ENCODE results near the gene SLC22A13. TPM values are rescaled to one million over a fixed set of nuclear protein-coding genes. Genes with fewer than 3 reads are reported as not detected.
"Not testable (repeated sequence)": the region's sequence is repeated elsewhere in the genome, so short reads cannot be mapped to it uniquely, and the experiment has no call there.

SLC22A13 gene, protein sequence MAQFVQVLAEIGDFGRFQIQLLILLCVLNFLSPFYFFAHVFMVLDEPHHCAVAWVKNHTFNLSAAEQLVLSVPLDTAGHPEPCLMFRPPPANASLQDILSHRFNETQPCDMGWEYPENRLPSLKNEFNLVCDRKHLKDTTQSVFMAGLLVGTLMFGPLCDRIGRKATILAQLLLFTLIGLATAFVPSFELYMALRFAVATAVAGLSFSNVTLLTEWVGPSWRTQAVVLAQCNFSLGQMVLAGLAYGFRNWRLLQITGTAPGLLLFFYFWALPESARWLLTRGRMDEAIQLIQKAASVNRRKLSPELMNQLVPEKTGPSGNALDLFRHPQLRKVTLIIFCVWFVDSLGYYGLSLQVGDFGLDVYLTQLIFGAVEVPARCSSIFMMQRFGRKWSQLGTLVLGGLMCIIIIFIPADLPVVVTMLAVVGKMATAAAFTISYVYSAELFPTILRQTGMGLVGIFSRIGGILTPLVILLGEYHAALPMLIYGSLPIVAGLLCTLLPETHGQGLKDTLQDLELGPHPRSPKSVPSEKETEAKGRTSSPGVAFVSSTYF
- under 1 TPM; 0.27 to 0.53 (median 0.29) TPM for total RNA-seq

DNA sequence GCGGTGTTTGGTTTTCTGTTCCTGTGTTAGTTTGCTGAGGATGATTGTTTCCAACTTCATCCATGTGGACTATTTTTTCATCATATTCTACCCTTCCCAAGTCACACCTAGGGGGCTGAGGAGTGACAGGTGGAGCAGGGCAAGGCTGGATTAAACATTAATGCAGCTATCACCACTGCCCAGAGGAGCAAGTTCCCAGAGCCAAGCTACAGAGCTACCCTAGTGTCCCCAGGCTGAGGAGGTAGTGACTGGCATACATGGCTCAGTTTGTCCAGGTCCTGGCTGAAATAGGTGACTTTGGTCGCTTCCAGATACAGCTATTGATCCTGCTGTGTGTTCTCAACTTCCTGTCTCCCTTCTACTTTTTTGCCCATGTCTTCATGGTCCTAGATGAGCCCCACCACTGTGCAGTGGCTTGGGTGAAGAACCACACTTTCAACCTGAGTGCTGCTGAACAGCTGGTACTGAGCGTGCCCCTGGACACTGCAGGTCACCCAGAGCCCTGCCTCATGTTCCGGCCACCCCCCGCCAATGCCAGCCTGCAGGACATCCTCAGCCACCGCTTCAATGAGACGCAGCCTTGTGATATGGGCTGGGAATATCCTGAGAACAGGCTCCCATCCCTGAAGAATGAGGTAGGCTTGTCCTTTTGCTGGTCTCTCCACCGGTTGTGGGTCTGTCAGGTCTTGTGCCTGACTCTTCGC is at the start of gene SLC22A13:
Gene SLC22A13, plus strand, starts transcription at position 209 of the 704 bp plus-strand sequence. Its CDS starts 49 bp downstream, at position 258.
- no peaks in the 10 kb centered on the region for H3K27me3 Mint-ChIP-seq (ENCODE audit: low read depth)
- H3K9me3 Mint-ChIP-seq, result no peaks in the 10 kb centered on the region
- no peak for DNase-seq
- no peak for ATAC-seq
- H3K4me1 Mint-ChIP-seq (ENCODE audit: low read depth), result peaks cover 17% of the 10 kb centered on the region
- no peak within 1 kb of the TSS for H3K4me3 Mint-ChIP-seq
- H3K36me3 Mint-ChIP-seq (ENCODE audit: insufficient read depth), result peaks cover 7% of the 10 kb centered on the region

DNA sequence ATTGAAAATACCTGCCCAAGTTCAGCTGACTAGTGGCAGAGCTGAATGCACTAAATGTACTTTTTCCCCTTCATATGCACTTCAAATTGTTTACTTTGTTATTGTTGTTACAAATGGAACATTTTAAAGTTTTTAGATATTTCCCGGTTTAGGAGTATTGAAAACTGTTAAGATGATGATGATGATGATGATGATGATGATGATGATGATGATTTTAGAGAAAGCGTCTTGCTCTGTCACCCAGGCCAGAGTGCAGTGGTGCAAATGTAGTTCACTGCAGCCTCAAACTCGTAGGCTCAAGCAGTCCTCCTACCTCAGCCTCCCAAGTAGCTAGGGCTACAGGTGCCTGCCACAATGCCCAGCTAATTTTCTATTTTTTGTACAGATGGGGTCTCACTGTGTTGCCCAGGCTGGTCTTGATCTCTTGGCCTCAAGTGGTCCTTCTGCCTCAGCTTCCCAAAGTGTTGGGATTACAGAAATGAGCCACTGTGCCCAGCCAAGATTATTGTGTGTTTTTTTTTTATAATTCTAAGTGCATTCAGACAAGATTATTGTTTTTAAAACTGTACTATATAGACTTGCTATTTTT is 45.9 kb upstream of the SLC22A13 start:
- ATAC-seq (no peak), DNase-seq (no peak)
- no peaks in the 10 kb centered on the region for H3K9me3 Mint-ChIP-seq
- H3K4me1 Mint-ChIP-seq (ENCODE audit: low read depth), result peaks cover 13% of the 10 kb centered on the region
- no peak overlapping the region for H3K4me3 Mint-ChIP-seq
- H3K36me3 Mint-ChIP-seq (ENCODE audit: insufficient read depth), result peaks cover 37% of the 10 kb centered on the region
- no peaks in the 10 kb centered on the region for H3K27me3 Mint-ChIP-seq (ENCODE audit: low read depth)

GRCh38 chr3:38221005-38221404 is 44.6 kb upstream of the SLC22A13 start:
- H3K27me3 Mint-ChIP-seq (ENCODE audit: low read depth), result no peaks in the 10 kb centered on the region
- ATAC-seq (no peak), DNase-seq (no peak)
- H3K36me3 Mint-ChIP-seq (ENCODE audit: insufficient read depth), result peaks cover 41% of the 10 kb centered on the region
- no peaks in the 10 kb centered on the region for H3K9me3 Mint-ChIP-seq
- H3K4me1 Mint-ChIP-seq (ENCODE audit: low read depth), result peaks cover 16% of the 10 kb centered on the region
- H3K4me3 Mint-ChIP-seq, result no peak overlapping the region

DNA sequence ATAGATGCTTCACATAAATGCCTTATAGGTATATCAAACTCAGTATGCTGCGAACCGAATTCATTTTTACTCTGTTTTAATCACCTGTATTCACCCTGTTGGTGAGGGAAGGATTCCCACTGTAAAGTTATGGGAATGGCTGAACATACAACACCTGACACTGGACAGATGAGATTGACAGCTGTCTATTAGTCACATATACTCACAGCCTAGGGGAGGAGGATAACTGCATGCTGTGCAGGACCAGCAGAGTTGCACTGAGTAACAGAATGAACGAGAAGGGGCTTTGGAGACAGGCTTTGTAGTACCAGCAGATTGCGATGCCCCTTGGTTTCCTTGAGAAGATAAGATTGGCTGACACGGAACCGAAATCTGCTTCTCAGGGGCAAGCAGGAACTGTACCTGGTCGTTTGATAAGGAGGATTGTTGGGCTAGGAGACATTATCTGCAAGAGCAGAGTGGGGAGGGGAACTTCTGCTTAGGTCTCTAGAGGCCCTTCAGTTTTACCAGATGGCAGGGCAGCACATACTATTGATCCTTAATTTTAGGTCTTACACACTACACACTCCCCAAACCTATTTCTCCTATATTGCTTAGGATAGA is 43.5 kb upstream of the SLC22A13 start:
- Mint-ChIP-seq H3K36me3 (ENCODE audit: insufficient read depth) (peaks cover 36% of the 10 kb centered on the region), H3K4me3 (no peak overlapping the region), H3K4me1 (ENCODE audit: low read depth) (peaks cover 19% of the 10 kb centered on the region), H3K27me3 (ENCODE audit: low read depth) (no peaks in the 10 kb centered on the region), H3K9me3 (no peaks in the 10 kb centered on the region)
- ATAC-seq (no peak), DNase-seq (no peak)

DNA sequence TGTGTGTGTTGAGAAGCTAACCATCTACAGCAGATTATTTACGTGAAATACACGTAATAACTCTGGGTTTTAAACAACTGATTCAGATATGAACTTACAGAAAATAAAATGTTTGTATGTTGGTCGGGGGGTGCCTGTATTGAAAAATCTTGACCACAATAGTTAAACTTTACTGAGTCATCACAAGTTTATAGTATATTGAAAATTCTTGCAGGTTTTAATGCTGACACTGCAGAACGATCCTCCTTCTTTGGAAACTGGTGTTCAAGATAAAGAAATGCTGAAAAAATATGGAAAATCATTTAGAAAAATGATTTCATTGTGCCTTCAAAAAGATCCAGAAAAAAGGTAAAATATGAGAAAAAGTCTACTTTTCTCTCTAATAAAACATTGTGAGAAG is 41.3 kb upstream of the SLC22A13 start:
- DNase-seq, result no peak
- H3K4me3 Mint-ChIP-seq, result no peak overlapping the region
- ATAC-seq, result no peak
- H3K9me3 Mint-ChIP-seq, result no peaks in the 10 kb centered on the region
- H3K36me3 Mint-ChIP-seq (ENCODE audit: insufficient read depth), result peaks cover 39% of the 10 kb centered on the region
- no peaks in the 10 kb centered on the region for H3K27me3 Mint-ChIP-seq (ENCODE audit: low read depth)
- peaks cover 18% of the 10 kb centered on the region for H3K4me1 Mint-ChIP-seq (ENCODE audit: low read depth)

DNA sequence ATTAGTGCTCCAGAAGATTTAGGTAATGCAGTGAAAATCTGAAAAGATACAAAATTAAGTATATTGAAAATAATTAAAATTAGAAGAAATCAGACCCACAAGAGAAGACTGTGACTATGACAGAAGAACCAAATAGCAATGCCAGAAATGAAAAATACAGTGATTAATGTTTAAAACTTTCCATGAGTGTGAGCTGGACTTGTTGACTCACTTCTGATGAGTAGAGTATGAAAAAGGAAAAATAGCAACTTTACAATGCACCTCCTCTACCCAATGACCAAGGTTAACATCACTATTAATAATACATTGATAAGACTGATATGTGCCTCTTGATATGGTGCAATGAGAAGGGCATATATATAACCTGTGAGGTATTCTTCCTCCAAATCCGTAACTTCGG is 39.3 kb upstream of the SLC22A13 start:
- Mint-ChIP-seq H3K27me3 (ENCODE audit: low read depth) (no peaks in the 10 kb centered on the region), H3K4me3 (no peak overlapping the region), H3K9me3 (no peaks in the 10 kb centered on the region), H3K4me1 (ENCODE audit: low read depth) (peaks cover 10% of the 10 kb centered on the region), H3K36me3 (ENCODE audit: insufficient read depth) (peaks cover 42% of the 10 kb centered on the region)
- ATAC-seq (no peak), DNase-seq (no peak)

GRCh38 chr3:38227989-38228388 is 37.6 kb upstream of the SLC22A13 start:
- Mint-ChIP-seq H3K4me1 (ENCODE audit: low read depth) (peaks cover 10% of the 10 kb centered on the region), H3K27me3 (ENCODE audit: low read depth) (no peaks in the 10 kb centered on the region), H3K9me3 (no peaks in the 10 kb centered on the region), H3K36me3 (ENCODE audit: insufficient read depth) (peaks cover 45% of the 10 kb centered on the region), H3K4me3 (no peak overlapping the region)
- no peak for DNase-seq
- no peak for ATAC-seq

DNA sequence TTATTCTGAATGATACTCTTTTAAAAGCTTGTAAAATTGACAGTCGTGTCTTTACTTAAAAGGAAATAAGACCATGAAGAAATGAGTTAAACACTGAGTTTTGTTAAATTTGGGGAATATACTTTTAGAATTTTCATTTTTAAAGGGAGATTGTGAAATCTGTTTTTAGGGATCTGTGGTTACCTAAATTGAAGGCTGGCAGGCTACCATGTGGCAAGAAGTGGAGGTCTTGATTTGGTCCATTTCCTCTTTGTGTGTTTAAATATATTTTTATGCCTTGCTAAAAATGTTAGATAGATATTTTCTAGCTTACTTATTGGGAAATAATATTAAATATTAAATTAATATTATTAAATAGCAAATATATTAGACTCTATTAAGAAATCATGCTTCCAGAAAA is 36.6 kb upstream of the SLC22A13 start:
- H3K36me3 Mint-ChIP-seq (ENCODE audit: insufficient read depth), result peaks cover 49% of the 10 kb centered on the region
- ATAC-seq, result no peak

GRCh38 chr3:38232701-38233100 is 32.9 kb upstream of the SLC22A13 start:
- ATAC-seq, result no peak
- no peak for DNase-seq
- no peak overlapping the region for H3K4me3 Mint-ChIP-seq
- H3K4me1 Mint-ChIP-seq (ENCODE audit: low read depth), result peaks cover under 1% of the 10 kb centered on the region
- H3K36me3 Mint-ChIP-seq (ENCODE audit: insufficient read depth), result peaks cover 65% of the 10 kb centered on the region
- no peaks in the 10 kb centered on the region for H3K27me3 Mint-ChIP-seq (ENCODE audit: low read depth)
- H3K9me3 Mint-ChIP-seq, result peaks cover 24% of the 10 kb centered on the region

More for the DNA sequence above, 36.6 kb upstream of the SLC22A13 start:
- no peaks in the 10 kb centered on the region for H3K9me3 Mint-ChIP-seq
- H3K27me3 Mint-ChIP-seq (ENCODE audit: low read depth), result no peaks in the 10 kb centered on the region
- no peak for DNase-seq
- H3K4me3 Mint-ChIP-seq, result no peak overlapping the region
- H3K4me1 Mint-ChIP-seq (ENCODE audit: low read depth), result peaks cover 10% of the 10 kb centered on the region

DNA sequence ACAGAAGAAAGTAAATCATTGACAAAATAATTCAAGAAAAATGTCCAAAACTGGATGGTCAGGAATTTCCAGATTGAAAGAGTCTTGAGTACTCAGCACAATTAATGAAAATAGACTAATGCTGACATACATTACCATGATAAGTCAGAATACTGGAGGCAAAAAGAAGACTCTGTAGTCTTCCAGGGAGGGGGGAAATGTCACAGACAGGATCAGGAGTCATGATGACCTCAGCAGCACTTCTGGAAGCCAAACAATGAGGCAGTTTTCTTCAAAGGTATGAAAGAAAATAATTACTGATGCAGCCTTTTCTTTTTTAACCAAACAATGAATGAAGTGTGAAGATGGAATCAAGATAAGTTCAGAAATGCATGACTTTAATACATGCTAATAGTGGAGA is 30.1 kb upstream of the SLC22A13 start:
- Mint-ChIP-seq H3K4me3 (no peak overlapping the region), H3K27me3 (ENCODE audit: low read depth) (no peaks in the 10 kb centered on the region), H3K4me1 (ENCODE audit: low read depth) (no peaks in the 10 kb centered on the region), H3K36me3 (ENCODE audit: insufficient read depth) (peaks cover 75% of the 10 kb centered on the region), H3K9me3 (peaks cover 35% of the 10 kb centered on the region)
- ATAC-seq (no peak), DNase-seq (no peak)

DNA sequence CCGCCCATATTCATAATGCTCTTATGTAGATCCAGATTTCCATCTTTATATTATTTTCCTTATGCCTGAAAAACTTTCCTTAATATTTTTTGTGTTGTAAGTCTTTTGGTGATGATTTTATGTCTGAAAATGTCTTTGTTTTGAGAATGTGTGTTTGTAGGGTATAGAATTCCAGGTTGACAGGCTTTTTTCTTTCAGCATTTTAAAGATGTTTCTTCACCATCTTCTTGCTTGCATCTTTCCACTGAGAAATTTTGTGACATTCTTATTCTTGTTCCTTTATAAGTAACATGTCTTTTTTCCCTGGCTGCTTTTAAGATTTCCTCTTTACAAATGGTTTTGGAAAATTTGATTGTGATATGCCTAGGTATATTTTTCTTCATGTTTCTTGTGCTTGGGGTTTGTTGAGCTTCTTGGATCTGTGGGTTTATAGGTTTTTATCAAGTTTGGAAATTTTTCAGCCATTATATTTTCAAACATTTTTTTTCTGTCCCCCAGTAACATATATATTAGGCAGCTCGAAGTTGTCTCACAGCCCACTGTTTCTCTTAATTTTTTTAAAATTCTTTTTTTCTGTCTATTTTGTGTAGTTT is 27.1 kb upstream of the SLC22A13 start:
- no peaks in the 10 kb centered on the region for H3K4me1 Mint-ChIP-seq (ENCODE audit: low read depth)
- no peak overlapping the region for H3K4me3 Mint-ChIP-seq
- H3K27me3 Mint-ChIP-seq (ENCODE audit: low read depth), result no peaks in the 10 kb centered on the region
- ATAC-seq (no peak), DNase-seq (no peak)
- H3K9me3 Mint-ChIP-seq, result peaks cover 35% of the 10 kb centered on the region
- H3K36me3 Mint-ChIP-seq (ENCODE audit: insufficient read depth), result peaks cover 71% of the 10 kb centered on the region

GRCh38 chr3:38242812-38243211 is 22.8 kb upstream of the SLC22A13 start:
- not testable (repeated sequence) for H3K27me3 Mint-ChIP-seq (ENCODE audit: low read depth)
- H3K36me3 Mint-ChIP-seq (ENCODE audit: insufficient read depth), result peaks cover 54% of the 10 kb centered on the region

GRCh38 chr3:38245930-38246329 is 19.7 kb upstream of the SLC22A13 start:
- DNase-seq (no peak), ATAC-seq (no peak)
- Mint-ChIP-seq H3K4me3 (no peak overlapping the region), H3K36me3 (ENCODE audit: insufficient read depth) (peaks cover 39% of the 10 kb centered on the region), H3K9me3 (no peaks in the 10 kb centered on the region), H3K4me1 (ENCODE audit: low read depth) (peaks cover 4% of the 10 kb centered on the region), H3K27me3 (ENCODE audit: low read depth) (no peaks in the 10 kb centered on the region)

More at GRCh38 chr3:38242812-38243211, 22.8 kb upstream of the SLC22A13 start:
- not testable (repeated sequence) for DNase-seq; H3K4me1 Mint-ChIP-seq (ENCODE audit: low read depth); H3K4me3 Mint-ChIP-seq; ATAC-seq; H3K9me3 Mint-ChIP-seq

Data from activated T-cell treated with anti-CD3 and anti-CD28 coated beads, Interleukin-2, amount 50 U/mL, for 4 hours (primary cell).